GM21528 (cell line): Measurements from ENCODE around the gene UTF1.

Source experiments
- ATAC-seq: cut with Tn5 transposase; IDR thresholded peaks from one replicate; pipeline ENCODE4 v1.9.1; 2021; ENCODE audit warnings: mild to moderate bottlenecking, moderate library complexity; ENCODE audit not compliant: unreplicated experiment, low FRiP score

Gene UTF1

DNA sequence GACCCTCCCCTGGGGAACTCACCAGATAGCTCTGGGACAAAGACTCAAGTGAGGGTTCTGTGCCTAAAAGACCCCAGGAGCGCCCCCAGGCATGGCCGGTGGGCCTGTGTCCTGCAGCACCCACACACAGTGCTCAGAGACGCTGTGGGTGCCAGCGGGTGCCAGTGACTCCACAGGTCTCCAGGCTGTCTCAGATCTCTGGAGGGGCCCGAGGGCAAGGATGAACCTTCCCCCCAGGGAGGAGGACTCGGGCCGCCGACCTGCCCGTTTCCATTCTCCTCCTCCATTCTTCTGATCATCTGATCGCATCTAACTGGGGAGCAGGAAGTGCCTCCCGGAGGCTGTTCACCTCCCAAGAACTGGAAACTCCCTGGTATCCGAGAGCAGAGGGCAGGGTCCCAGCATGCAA is 45.7 kb downstream of the UTF1 start:
- ATAC-seq, result peak; percentile 37

DNA sequence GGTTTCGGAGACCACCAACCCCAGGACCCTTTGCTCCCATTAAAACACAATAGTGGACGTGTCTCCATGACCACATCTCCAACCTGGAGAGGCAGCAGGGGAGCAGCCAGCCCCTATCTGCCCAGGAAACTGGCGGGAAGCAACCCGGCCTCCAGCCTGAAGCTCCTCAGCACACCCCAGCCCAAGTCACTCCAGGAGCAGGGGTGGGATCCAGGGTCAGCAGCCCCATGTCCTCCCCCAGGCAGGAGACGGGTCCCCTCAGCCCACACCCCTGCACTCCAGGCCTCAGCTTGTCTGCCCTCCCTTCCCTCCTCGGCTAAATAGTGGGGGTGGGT is 46.0 kb downstream of the UTF1 start:
- no peak for ATAC-seq

DNA sequence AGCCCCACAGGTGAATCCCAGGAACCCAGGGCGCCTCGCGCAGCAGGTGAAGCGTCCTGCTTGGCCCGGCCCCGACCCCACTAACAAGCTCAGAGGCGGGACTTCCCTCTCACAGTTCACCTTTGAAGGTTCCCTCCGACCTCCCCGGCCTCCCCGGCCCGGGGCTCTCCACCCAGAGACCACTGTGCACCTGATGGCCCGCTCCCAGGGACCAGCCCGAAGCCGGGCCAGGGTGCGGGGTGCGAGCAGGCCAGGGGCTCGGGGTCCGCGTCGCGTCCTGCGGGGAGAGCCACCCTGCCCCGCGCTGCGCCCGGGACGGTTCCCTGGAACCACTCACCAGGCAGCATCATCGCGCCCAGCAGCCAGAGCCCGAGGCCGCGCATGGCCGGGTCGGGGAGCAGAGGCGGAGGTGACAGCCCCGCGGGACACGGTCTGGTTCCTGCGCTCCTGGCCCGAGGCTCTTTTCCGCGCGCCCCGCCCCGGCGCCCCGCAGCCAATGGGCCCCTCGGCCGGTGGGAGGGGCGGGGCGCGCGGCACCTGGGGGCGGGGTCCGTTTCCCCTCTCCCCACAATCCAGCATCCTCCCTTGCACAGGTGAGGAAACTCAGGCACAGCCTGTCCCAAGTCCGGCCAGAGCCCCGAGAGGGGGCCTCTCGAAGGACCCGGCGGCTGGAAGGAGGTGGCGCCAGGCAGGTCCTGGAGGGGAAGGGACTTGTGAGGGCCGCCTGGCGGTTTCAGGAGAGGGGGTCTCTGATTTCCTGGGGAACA is 46.6 kb downstream of the UTF1 start, which contains the start of gene ADAM8:
Gene ADAM8 (minus strand): TSS at position 434 of the 767 bp plus-strand sequence. CDS start 51 bp downstream, at position 383.
- peak; percentile 47 for ATAC-seq

DNA sequence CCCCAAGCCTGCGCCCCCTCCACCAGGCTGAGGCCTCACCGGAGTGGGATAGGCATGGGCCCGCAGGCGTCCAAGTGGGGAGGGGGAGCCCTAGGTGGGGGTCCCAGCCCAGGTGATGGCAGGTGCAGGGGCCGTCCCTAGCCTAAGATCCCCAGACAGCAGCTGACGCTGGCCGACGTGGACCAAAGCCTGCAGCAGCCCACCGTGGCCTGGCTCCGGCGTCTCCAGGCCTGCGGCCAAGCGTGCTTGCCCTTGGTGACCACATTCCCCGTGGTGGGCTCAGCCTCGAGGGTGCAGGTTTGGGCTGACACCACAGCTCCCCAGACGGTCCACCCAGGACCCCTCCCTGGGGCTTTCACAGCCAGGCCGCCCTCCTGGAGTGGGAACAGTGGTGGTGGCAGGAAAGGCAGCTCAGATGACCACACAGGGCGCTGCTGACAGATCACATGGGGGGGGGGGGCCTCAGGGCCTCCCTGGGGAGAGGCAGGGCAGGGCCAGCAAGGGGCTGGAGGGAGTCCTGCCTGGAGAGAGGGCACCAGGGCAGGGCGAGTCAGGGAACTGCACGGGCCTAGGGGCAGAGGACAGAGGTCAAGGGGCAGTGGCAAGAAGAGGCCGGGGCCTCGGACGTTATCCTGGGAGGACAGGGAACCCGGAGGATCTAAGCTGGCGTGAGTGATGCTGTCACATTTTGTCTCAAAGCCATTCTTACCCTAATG is 47.4 kb downstream of the UTF1 start:
- ATAC-seq, result no peak

DNA sequence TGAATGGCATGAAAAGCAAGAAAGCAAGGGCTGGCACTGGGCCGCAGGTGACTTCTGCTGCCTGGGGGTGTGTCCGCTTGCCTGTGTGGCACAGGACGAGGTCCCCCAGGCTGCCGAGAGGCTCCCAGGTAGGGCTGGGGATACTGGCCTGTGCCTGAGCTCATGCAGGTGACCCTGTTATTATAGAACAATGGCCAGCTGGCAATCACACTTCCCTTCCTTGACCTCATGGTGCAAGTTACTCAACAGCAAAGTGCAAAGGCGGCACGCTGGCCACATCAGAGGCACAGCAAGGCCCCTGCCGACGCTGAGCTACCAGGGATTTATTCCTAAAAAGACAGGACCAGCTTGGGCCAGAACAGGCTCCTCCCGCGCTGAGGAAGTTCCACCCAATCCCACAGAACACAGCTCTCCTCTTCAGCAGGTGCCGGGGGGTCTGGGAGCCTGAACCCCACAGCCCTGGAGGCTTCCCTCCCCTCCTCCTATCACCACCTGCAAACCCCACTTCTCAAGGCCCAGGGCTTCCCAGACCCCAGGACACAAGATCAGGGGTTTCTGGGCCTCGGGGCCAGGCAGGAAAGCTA is 48.1 kb downstream of the UTF1 start:
- ATAC-seq, result no peak

DNA sequence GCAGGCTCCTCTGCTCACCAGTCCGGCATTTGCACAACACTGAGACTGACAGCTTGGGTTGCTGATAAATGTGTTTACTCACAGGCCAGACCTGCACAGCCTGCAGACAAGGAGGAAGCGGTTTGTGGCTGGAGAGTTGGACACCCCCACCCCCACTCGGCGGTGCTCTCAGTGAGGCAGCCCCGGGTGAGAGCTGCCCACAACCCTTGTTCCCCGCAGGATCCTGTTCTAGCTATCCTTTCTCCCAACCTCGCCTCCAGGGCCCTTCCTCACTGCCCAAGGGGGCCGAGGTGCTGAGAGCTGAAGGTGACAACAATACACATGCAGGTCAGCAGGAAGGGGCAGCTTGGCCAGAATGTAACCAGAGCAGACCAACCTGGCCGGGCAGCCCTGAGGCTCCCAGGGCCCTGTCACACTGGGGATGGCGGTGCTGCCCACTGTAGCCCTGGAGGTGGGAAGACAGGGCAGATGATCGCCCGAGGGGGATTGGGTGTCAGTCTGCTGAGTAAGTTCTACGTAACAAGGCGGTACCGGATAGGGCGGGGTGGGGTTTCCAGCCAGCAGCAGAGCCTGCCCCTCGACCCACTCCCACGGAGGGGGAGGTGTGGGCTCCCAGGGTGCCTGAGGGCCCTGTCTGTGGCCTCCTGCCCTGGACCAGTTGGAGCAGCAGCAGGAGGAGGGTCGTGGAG is 48.7 kb downstream of the UTF1 start:
- no peak for ATAC-seq

DNA sequence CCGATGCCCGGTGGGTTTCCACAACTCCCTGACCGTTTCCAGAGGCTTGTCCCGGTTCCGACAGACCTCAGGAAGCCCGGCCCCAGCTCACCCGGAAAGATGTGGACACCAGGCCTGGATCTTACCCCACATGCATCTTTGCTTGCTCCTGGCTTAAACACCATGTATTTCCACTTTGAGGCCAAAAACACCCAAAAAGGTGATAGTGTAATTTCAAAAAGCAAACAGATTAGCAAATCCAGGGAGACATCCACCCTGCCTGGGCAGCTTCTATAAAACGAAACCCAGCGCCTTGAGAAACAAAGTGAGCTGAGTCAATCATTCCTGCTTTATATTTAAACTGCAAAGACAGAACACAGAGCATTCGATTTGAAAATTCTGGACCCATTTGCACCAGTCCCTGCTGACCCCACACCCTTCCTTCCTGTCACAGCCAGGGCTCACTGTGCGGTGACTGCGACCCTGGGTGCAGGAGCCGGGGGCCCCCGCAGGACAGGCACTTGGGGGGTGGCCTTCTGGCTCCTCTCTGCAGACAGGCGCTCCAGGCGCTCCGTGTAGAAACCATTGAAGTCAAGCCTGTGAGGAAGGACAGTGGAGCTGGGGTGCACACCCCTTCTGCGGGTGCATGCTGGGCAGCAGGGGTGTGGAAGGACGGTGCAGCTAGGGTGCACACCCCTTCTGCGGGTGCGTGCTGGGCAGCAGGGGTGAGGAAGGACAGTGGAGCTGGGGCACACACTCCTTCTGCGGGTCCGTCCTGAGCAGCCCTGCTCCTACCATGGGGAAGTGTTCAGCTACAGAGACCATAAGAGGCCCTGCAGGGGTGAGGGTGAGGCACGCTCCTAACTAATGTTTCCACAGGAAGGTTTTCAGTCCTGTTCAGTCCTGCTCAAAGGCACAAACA is 49.6 kb downstream of the UTF1 start:
- ATAC-seq, result no peak

DNA sequence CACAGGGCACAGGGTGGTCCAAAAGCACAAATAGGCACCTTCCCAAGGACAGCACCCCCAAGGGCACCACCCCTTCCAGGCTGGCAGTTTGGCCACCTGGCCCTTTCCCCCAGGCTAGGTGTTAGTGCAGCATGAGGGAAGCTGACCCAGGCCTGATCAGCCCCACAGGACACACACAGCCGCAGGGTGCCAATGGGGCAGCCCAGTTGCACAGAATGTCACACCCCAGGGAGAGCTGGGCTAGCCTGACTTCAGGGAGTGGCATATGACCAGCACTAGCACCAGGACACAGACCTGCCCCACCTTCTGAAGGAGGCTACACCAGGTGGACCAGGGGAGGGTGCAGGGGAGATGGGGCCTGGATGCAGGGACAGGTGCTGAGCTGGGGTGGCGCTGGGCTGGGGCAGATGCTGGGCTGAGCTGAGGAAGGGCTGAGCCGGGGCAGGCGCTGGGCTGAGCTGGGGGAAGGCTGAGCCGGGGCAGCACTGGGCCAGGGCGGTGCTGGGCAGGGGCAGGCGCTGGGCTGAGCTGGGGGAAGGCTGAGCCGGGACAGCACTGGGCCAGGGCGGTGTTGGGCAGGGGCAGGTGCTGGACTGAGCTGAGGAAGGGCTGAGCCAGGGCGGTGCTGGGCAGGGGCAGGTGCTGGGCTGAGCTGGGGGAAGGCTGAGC is 50.5 kb downstream of the UTF1 start:
- ATAC-seq, result no peak

DNA sequence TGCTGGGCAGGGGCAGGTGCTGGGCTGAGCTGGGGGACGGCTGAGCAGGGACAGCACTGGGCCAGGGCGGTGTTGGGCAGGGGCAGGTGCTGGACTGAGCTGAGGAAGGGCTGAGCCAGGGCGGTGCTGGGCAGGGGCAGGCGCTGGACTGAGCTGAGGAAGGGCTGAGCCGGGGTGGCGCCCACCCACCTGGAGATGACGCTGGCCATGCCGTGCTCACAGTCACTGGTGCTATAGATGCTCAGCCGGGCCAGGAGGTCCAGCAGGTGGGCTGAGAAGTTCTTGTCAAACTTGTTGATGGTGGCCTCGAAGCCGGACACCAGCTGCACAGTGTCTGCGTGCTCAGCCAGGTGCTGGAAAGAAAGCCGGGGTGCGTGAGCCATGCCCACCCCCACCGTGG is 51.1 kb downstream of the UTF1 start:
- ATAC-seq, result no peak
